Measurements from ENCODE around the gene FAM222B. TPM values are rescaled to one million over a fixed set of nuclear protein-coding genes. Genes with fewer than 3 reads are reported as not detected.

FAM222B gene
- total and polyA plus RNA-seq, 9 donors: 3.4 to 14.3 (median 12.7) TPM

DNA sequence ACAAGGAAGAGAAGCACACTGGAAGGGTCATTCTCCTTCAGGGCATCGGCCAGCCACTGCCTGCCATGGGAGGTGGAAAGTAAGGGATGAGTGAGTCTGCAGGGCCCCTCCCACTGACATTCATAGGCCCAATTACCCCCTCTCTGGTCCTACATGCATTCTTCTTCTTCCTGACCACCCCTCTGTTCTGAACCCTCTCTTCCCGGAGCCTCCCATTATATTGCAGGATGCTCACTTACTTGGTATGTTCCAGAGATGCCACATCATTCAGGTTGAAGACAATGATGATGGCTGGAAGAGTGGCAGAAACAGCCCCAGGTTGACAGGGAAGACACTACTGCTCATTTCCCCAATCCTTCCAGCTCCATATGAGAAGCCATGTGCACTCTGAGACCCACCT lies 127.4 kb downstream of the FAM222B start:
- WGBS (ENCODE audit: insufficient coverage): no CpG with 5 or more reads among the region's 2 CpGs
- no peak for DNase-seq
- H3K4me1 ChIP-seq (ENCODE audit: control insufficient read depth, insufficient read depth, low read length): peaks cover 53% of the 10 kb centered on the region
- H3K27me3 ChIP-seq (ENCODE audit: control insufficient read depth, insufficient read depth, low read length): no peaks in the 10 kb centered on the region
- no peak overlapping the region for H3K27ac ChIP-seq (ENCODE audit: low read length)
- no peak overlapping the region for H3K4me3 ChIP-seq (ENCODE audit: low read length)
- H3K9me3 ChIP-seq (replicated peaks; ENCODE audit: control insufficient read depth, low read depth, low read length): no peaks in the 10 kb centered on the region
- H3K36me3 ChIP-seq (ENCODE audit: control insufficient read depth, insufficient read depth, low read length): peaks cover 28% of the 10 kb centered on the region

DNA sequence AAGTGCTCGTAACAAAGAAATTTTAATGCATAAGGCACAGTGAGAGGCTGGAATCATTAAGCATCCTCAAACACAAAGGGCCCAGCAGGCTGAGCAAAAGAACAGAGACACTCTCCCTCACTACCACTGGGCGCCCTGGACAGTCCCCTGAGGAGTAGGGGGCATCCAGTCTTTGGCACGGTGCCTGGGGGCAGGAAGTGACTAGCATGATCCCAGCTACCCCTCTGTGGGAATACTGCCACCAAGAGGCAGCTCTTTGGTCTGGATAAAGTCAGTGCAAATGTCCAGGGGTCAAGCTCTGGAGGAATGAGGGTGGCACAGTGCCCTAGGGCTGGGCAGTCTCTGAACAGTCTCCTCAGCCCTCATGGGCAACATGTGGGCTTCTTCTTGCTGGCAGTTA lies 128.3 kb downstream of the FAM222B start:
- Histone ChIP-seq H3K9me3 (replicated peaks; ENCODE audit: control insufficient read depth, low read depth, low read length) (no peaks in the 10 kb centered on the region), H3K4me1 (ENCODE audit: control insufficient read depth, insufficient read depth, low read length) (peaks cover 57% of the 10 kb centered on the region), H3K27me3 (ENCODE audit: control insufficient read depth, insufficient read depth, low read length) (no peaks in the 10 kb centered on the region), H3K36me3 (ENCODE audit: control insufficient read depth, insufficient read depth, low read length) (peaks cover 28% of the 10 kb centered on the region), H3K27ac (ENCODE audit: low read length) (no peak overlapping the region), H3K4me3 (ENCODE audit: low read length) (no peak overlapping the region)
- WGBS (ENCODE audit: insufficient coverage): 100% methylated on average over 2 of the region's 3 CpGs
- no peak for DNase-seq

DNA sequence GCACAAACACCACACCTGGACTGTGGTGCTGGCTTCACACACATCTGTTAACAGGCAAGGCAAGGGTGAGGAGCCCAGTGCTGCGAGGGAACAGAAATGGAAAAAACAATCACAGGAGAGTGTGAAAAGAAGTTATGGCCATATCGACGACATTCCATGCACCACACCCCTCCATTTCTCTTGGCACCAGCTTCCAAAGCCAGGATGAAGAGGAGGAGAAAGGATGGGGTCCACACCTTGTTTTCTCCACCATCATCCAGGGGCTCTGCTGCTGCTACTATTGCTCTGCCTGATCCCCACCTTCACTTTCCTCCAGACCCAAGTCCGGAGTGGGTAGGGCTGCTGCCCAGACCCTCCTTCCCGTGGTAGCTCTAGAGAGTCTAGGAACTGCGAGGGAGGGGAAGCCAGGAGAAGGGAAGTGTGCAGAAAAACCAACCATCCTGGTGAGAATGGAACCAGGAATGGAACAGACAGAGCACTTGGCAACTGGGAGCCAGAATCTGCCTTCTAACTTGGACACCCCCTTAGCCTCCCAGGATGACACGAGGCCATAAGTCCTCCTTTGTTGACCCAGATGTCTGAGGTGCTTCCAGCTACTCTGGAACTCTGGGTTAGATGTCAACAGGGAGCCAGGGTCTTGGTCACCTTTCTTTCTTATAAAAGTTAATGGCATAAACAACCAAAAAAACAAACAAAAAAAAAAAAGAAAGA lies 129.7 kb downstream of the FAM222B start:
- peaks cover 43% of the 10 kb centered on the region for H3K4me1 ChIP-seq (ENCODE audit: control insufficient read depth, insufficient read depth, low read length)
- no peak for DNase-seq
- no peaks in the 10 kb centered on the region for H3K9me3 ChIP-seq (replicated peaks; ENCODE audit: control insufficient read depth, low read depth, low read length)
- H3K27me3 ChIP-seq (ENCODE audit: control insufficient read depth, insufficient read depth, low read length): no peaks in the 10 kb centered on the region
- WGBS (ENCODE audit: insufficient coverage): 80% methylated on average over 1 of the region's 7 CpGs
- peaks cover 28% of the 10 kb centered on the region for H3K36me3 ChIP-seq (ENCODE audit: control insufficient read depth, insufficient read depth, low read length)
- no peak overlapping the region for H3K27ac ChIP-seq (ENCODE audit: low read length)
- H3K4me3 ChIP-seq (ENCODE audit: low read length): no peak overlapping the region

DNA sequence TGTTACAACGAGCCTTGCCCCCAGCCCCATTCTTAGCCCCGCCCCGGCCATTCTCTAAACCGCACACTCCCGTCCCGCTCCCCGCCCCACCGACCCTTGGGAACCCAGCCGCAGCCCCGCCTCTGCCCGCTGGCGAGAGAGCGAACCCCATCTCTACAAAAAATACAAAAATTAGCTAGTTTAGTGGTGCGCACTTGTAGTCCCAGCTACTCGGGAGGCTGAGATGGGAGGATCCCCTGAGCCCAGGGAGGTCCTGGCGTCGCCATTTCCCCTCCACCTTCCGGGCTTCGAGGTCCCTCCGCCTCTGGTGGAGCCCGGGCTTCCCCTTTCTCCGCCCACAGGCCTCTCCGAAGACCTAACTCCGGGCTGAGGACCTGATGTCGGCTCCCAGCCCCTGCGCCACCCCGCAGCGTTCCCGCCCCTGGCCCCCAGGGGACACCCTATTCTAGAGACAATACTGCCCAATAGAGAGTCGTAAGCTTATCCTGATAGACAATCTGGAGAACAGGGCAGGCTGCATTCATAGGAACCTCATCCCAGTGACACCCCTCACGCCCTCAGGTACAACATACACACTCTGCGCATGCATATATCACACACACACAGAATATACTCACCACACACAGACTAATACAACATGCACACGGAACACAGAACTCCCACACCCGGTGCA lies 130.4 kb downstream of the FAM222B start:
- Histone ChIP-seq H3K9me3 (replicated peaks; ENCODE audit: control insufficient read depth, low read depth, low read length) (no peaks in the 10 kb centered on the region), H3K27me3 (ENCODE audit: control insufficient read depth, insufficient read depth, low read length) (no peaks in the 10 kb centered on the region), H3K36me3 (ENCODE audit: control insufficient read depth, insufficient read depth, low read length) (peaks cover 28% of the 10 kb centered on the region), H3K4me3 (ENCODE audit: low read length) (peak overlapping the region; percentile 41), H3K27ac (ENCODE audit: low read length) (peak overlapping the region; percentile 97), H3K4me1 (ENCODE audit: control insufficient read depth, insufficient read depth, low read length) (peaks cover 41% of the 10 kb centered on the region)
- peak; percentile 69 for DNase-seq
- 10% methylated on average over 27 of the region's 34 CpGs for WGBS (ENCODE audit: insufficient coverage)

DNA sequence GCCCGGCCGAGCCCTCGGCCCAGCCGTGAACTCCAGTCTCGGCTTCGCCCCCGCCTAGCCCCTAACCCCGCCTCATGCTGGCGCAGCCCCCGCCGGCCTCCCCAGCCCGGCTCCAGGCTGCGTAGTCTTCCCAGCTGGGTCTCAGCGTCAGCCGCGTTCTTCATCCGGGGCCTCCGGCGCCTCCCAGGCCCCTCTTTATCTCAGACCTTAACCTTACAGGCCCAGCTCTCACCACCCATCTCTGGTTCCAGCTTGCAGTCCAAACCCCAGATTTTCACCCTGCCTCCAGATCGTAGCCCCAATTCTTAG lies 130.9 kb downstream of the FAM222B start, which contains the start of gene PROCA1:
Gene PROCA1, minus strand, starts transcription at position 166 of the 309 bp plus-strand sequence. CDS start 228 bp downstream, outside the sequence.
- Histone ChIP-seq H3K9me3 (replicated peaks; ENCODE audit: control insufficient read depth, low read depth, low read length) (no peaks in the 10 kb centered on the region), H3K4me3 (ENCODE audit: low read length) (peak within 1 kb of the TSS; percentile 59), H3K27ac (ENCODE audit: low read length) (peak within 1 kb of the TSS; percentile 97), H3K4me1 (ENCODE audit: control insufficient read depth, insufficient read depth, low read length) (peaks cover 36% of the 10 kb centered on the region), H3K27me3 (ENCODE audit: control insufficient read depth, insufficient read depth, low read length) (no peaks in the 10 kb centered on the region), H3K36me3 (ENCODE audit: control insufficient read depth, insufficient read depth, low read length) (peaks cover 28% of the 10 kb centered on the region)
- DNase-seq: no peak
- 1% methylated on average over 20 of the region's 20 CpGs for WGBS (ENCODE audit: insufficient coverage)

DNA sequence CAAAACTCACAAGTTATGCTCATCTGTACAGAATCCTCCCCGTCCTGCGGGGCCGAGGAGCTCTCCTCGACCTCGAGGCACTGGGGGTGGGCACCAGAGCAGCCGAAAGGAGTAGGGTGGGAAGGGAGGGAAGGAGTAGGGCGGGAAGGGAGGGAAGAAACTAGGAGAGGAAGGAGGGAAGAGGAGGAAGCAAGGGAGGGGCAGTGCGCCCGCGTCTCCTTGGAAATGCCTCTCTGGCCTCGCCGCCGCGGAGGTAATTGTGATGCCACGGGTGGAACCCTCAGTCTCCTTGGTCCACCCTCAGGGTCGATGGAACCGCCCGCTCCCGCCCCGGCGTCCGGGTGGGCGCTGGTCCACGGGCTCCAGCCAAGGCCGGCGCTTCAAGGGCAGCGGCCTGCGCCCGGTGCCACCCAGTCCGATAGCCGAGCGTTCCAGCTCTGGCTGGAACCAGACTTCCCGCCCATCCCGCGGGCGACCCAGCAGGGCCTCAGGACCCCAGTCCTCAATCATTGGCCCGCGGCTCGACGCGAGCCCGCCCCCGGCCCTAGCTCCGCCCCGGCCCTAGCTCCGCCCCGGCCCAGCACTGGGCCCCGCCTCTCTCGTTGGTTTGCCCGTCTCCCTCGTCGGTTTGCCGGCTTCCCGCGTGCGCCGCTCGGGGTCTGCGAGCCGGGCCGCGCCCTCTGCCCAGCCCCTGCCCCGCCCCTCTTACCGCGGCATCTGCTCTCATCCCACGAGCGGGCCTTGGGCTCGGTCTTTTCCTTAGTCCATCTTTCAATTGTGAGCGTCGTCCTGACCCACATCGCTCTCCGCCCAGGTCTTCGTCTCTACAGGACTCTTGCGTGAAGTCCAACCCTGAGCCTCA lies 131.5 kb downstream of the FAM222B start:
- H3K27ac ChIP-seq (ENCODE audit: low read length): peak overlapping the region; percentile 97
- peak overlapping the region; percentile 59 for H3K4me3 ChIP-seq (ENCODE audit: low read length)
- H3K4me1 ChIP-seq (ENCODE audit: control insufficient read depth, insufficient read depth, low read length): peaks cover 32% of the 10 kb centered on the region
- under 1% methylated on average over 68 of the region's 74 CpGs for WGBS (ENCODE audit: insufficient coverage)
- peaks cover 29% of the 10 kb centered on the region for H3K36me3 ChIP-seq (ENCODE audit: control insufficient read depth, insufficient read depth, low read length)
- DNase-seq: peak; percentile 95
- H3K27me3 ChIP-seq (ENCODE audit: control insufficient read depth, insufficient read depth, low read length): no peaks in the 10 kb centered on the region
- H3K9me3 ChIP-seq (replicated peaks; ENCODE audit: control insufficient read depth, low read depth, low read length): no peaks in the 10 kb centered on the region

DNA sequence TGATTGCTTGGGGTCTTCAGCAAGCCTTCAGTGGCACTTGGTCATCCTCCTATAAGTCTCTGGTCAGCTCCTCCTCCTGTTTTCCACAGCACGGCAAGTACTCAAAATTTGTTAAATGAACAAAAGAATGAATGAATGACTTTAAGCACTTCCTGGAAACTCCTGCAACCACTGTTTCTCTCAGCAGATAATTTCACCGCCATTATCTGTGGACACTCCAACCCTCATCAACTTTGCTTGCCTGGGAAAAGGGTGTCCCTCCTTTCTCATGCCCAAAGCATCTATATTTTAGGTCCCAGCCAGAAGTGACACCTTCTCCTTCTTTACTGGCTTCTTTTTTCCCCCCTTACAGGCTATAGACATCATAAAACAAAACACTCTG lies 135.3 kb downstream of the FAM222B start:
- H3K36me3 ChIP-seq (ENCODE audit: control insufficient read depth, insufficient read depth, low read length): peaks cover 36% of the 10 kb centered on the region
- H3K4me3 ChIP-seq (ENCODE audit: low read length): no peak overlapping the region
- H3K27ac ChIP-seq (ENCODE audit: low read length): no peak overlapping the region
- DNase-seq: no peak
- H3K9me3 ChIP-seq (replicated peaks; ENCODE audit: control insufficient read depth, low read depth, low read length): no peaks in the 10 kb centered on the region
- WGBS (ENCODE audit: insufficient coverage): 73% methylated on average over 1 of the region's 2 CpGs
- no peaks in the 10 kb centered on the region for H3K27me3 ChIP-seq (ENCODE audit: control insufficient read depth, insufficient read depth, low read length)
- peaks cover 20% of the 10 kb centered on the region for H3K4me1 ChIP-seq (ENCODE audit: control insufficient read depth, insufficient read depth, low read length)

DNA sequence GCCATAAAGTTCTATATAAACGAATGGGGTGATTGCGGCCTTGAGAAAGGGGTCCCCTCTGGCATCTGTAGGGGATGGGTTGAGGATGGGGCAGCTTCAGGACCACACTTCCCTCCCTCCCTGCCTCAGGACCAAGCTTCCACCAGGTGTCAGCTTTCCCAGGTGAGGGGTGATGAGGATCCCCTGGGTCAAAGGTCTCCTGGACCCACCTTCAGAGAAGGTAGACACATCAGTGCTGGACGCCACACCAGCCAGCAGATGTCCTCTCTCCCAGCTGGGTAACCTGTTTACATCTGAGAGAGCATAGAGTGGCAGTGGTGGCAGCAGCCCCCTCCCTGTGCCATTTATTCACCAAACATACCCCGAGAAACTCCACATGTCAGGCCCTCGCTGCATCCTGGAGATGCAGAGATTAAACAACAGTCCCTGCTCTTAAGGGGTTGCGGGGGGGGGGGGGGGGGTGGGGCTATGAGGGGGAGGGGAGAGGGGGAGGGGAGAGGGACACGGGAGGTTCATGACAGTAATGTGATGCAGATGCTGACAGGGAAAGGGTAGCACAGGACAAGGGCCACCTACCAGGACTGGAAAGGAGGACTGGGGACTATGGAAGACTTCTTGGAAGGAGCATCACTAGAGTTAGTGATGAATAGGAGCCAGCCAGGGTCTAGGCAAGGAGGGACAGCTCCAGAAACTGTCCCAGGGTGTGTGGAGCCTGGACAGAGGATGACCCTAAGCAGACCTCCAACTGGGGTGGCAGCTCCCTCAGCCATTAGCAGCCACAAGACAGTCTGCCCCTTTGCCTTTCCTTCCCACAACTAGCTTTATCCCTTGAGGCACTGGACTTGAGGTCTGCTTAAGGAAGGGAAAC lies 135.9 kb downstream of the FAM222B start:
- H3K27ac ChIP-seq (ENCODE audit: low read length): no peak overlapping the region
- DNase-seq: no peak
- H3K36me3 ChIP-seq (ENCODE audit: control insufficient read depth, insufficient read depth, low read length): peaks cover 43% of the 10 kb centered on the region
- H3K27me3 ChIP-seq (ENCODE audit: control insufficient read depth, insufficient read depth, low read length): no peaks in the 10 kb centered on the region
- WGBS (ENCODE audit: insufficient coverage): no CpG with 5 or more reads among the region's 7 CpGs
- H3K4me1 ChIP-seq (ENCODE audit: control insufficient read depth, insufficient read depth, low read length): peaks cover 14% of the 10 kb centered on the region
- H3K9me3 ChIP-seq (replicated peaks; ENCODE audit: control insufficient read depth, low read depth, low read length): no peaks in the 10 kb centered on the region
- no peak overlapping the region for H3K4me3 ChIP-seq (ENCODE audit: low read length)

Data from muscle of leg (tissue), 11 donors.